GM23248 (cell line): Measurements from ENCODE around the gene MSL1.

ENCODE experiments used
- EZH2 ChIP-seq: fragments of 200-600 bp; sonication (generic); IDR thresholded peaks from 2 replicates; pipeline ENCODE4 v1.6.1; 2018; ENCODE audit warnings: antibody characterized with exemption, mild to moderate bottlenecking; ENCODE audit not compliant: insufficient read depth, poor library complexity, severe bottlenecking
- EZH2phosphoT487 ChIP-seq: fragments of 200-600 bp; sonication (generic); IDR thresholded peaks from 2 replicates; pipeline ENCODE4 v1.6.1; 2018; ENCODE audit warnings: antibody characterized with exemption, moderate library complexity, mild to moderate bottlenecking, low read depth; ENCODE audit not compliant: insufficient read depth

GRCh38 chr17:40134184-40134583 lies 12.4 kb downstream of the MSL1 start:
- no peak for TF ChIP-seq EZH2
- no peak for TF ChIP-seq EZH2phosphoT487
